Peyer's patch (tissue), 4 donors: ENCODE results near the gene CROCC. TPM values are rescaled to one million over a fixed set of nuclear protein-coding genes. Genes with fewer than 3 reads are reported as not detected.

Source experiments
- DNase-seq, 3 donors: peaks; one replicate each; pipeline ENCODE4 v3.0.0-alpha.2; 2017 to 2019
- H3K27ac ChIP-seq, 4 donors: fragments of 200-600 bp; sonication (generic); one replicate each; pipeline ENCODE4 v1.5.1; 2016 to 2019
- H3K27me3 ChIP-seq, 2 donors: fragments of 200-600 bp; sonication (generic); one replicate each; pipeline ENCODE4 v1.5.1; 2019
- H3K36me3 ChIP-seq, 3 donors: fragments of 200-600 bp; sonication (generic); one replicate each; pipeline ENCODE4 v1.5.1; 2016 to 2019
- H3K4me1 ChIP-seq, 4 donors: fragments of 200-600 bp; sonication (generic); one replicate each; pipeline ENCODE4 v1.5.1; 2016 to 2019
- H3K4me3 ChIP-seq, 4 donors: fragments of 200-600 bp; sonication (generic); 1 replicate in 3 of 4; 2 replicates in 1 of 4; pipeline ENCODE4 v1.5.1; 2016 to 2019; ENCODE audit warnings: mild to moderate bottlenecking in 1 of 4
- H3K9me3 ChIP-seq, 4 donors: fragments of 200-600 bp; sonication (generic); one replicate each; pipeline ENCODE4 v1.5.1; 2016 to 2019; ENCODE audit warnings: mild to moderate bottlenecking in 1 of 4
- CTCF ChIP-seq, 6 experiments: fragments of 450-650 bp in 4 of 6; fragments of 200-600 bp in 2 of 6; sonication (generic) in 1 of 6; IDR thresholded peaks; one replicate each; pipeline ENCODE4 v1.5.1; 2017 to 2019; ENCODE audit warnings: antibody characterized with exemption in 6 of 6, mild to moderate bottlenecking in 3 of 6, moderate library complexity in 1 of 6
- POLR2A ChIP-seq, 2 donors: fragments of 450-650 bp; IDR thresholded peaks; one replicate each; pipeline ENCODE4 v1.5.1; 2017; ENCODE audit warnings: antibody characterized with exemption in 2 of 2, mild to moderate bottlenecking in 2 of 2, moderate library complexity in 2 of 2
- total RNA-seq, 4 donors: library from RNA; depleted of rRNA; stranded (reverse); fragments of >200 nt; gene quantifications; one replicate each; pipeline ENCODE4 v1.1.0, GENCODE V29; 2016

CROCC gene
- total RNA-seq, 4 donors from 2014 or later = 14.7 to 298 (median 45.1) TPM

GRCh38 chr1:16903458-16903796 is 18.3 kb upstream of the CROCC start:
- H3K27ac ChIP-seq = peak overlapping the region; percentile 89 to 95 (median 92)
- peaks cover 0 to 10% (median 4%) of the 10 kb centered on the region in 4 donors for H3K4me1 ChIP-seq
- no peaks in the 10 kb centered on the region for H3K36me3 ChIP-seq
- no peaks in the 10 kb centered on the region for H3K27me3 ChIP-seq
- peaks cover 0 to 13% (median 3%) of the 10 kb centered on the region in 4 donors for H3K9me3 ChIP-seq
- DNase-seq = no peak
- no peak for TF ChIP-seq POLR2A (IDR thresholded peaks at IDR 0.05)
- no peak for TF ChIP-seq CTCF (IDR thresholded peaks at IDR 0.05)
- peak overlapping the region; percentile 42 to 55 (median 46) for H3K4me3 ChIP-seq

GRCh38 chr1:16904560-16905109 is 17.1 kb upstream of the CROCC start:
- Histone ChIP-seq H3K4me3 (peak overlapping the region; percentile 42 to 55 (median 46)), H3K9me3 (peaks cover 0 to 13% (median 3%) of the 10 kb centered on the region in 4 donors), H3K27me3 (no peaks in the 10 kb centered on the region), H3K27ac (peak overlapping the region; percentile 89 to 95 (median 92)), H3K4me1 (peaks cover 0 to 10% (median 4%) of the 10 kb centered on the region in 4 donors), H3K36me3 (no peaks in the 10 kb centered on the region)
- TF ChIP-seq CTCF (IDR thresholded peaks at IDR 0.05) (no peak), POLR2A (IDR thresholded peaks at IDR 0.05) (no peak)
- DNase-seq = peak; percentile 99 to 100 (median 99)

- Histone ChIP-seq H3K36me3 (no peaks in the 10 kb centered on the region), H3K4me3 (peak overlapping the region; percentile 42 to 55 (median 46)), H3K9me3 (peaks cover 0 to 13% (median 3%) of the 10 kb centered on the region in 4 donors), H3K27me3 (no peaks in the 10 kb centered on the region), H3K4me1 (peaks cover 0 to 10% (median 4%) of the 10 kb centered on the region in 4 donors), H3K27ac (peak overlapping the region; percentile 89 to 95 (median 92))
- peak in 1 of 3 donors; percentile 60 for DNase-seq
- TF ChIP-seq POLR2A (IDR thresholded peaks at IDR 0.05) = peak; percentile 99 to 100
- peak in 1 of 6 experiments; percentile 3 for TF ChIP-seq CTCF (IDR thresholded peaks at IDR 0.05)
Observed at GRCh38 chr1:16905110-16905867, 16.4 kb upstream of the CROCC start.

GRCh38 chr1:16905868-16906702 is 15.6 kb upstream of the CROCC start:
- H3K36me3 ChIP-seq = no peaks in the 10 kb centered on the region
- no peak overlapping the region for H3K4me3 ChIP-seq
- H3K27me3 ChIP-seq = no peaks in the 10 kb centered on the region
- TF ChIP-seq POLR2A (IDR thresholded peaks at IDR 0.05) (no peak), CTCF (IDR thresholded peaks at IDR 0.05) (no peak)
- peak in 1 of 3 donors; percentile 46 for DNase-seq
- H3K9me3 ChIP-seq = peaks cover 0 to 13% (median 3%) of the 10 kb centered on the region in 4 donors
- peak overlapping the region; percentile 89 to 95 (median 92) for H3K27ac ChIP-seq
- H3K4me1 ChIP-seq = peaks cover 0 to 10% (median 3%) of the 10 kb centered on the region in 4 donors

GRCh38 chr1:16906873-16907272 is 14.9 kb upstream of the CROCC start:
- DNase-seq = no peak
- no peak for TF ChIP-seq POLR2A (IDR thresholded peaks at IDR 0.05)
- TF ChIP-seq CTCF (IDR thresholded peaks at IDR 0.05) = no peak
- Histone ChIP-seq H3K27me3 (no peaks in the 10 kb centered on the region), H3K9me3 (peaks cover 0 to 13% (median 3%) of the 10 kb centered on the region in 4 donors), H3K36me3 (no peaks in the 10 kb centered on the region), H3K27ac (no peak overlapping the region), H3K4me3 (no peak overlapping the region), H3K4me1 (peaks cover 0 to 10% (median under 1%) of the 10 kb centered on the region in 4 donors)
